IPS-11a (cell line): ENCODE data around the gene CA7.
"Not testable (repeated sequence)": the region's sequence is repeated elsewhere in the genome, so short reads cannot be mapped to it uniquely, and the experiment has no call there.

Experiments
- H3K4me3 ChIP-seq: one replicate; pipeline ENCODE4 v1.5.1; 2013; ENCODE audit warnings: low read depth, low read length, control low read depth

The CA7 gene

DNA sequence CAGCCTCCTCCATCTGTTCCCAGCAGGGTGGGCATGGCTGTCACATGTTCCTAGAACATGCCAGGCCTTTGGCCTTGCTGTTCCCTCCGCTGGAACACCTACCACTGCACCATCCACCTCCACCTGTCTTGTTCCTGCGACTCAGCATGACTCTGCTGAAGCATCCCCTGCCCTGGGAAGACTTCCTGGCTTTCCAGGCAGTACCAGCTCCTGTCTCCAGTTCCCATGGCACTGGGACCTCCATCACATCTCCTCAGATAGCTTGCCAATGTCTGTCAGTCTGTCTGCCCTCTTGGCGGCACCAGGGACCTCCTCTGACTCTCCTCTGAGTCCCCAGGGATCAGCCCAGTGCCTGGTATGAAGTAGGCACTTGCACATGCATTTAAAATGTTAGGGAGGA lies 51.8 kb downstream of the CA7 start:
- no peak overlapping the region for H3K4me3 ChIP-seq

DNA sequence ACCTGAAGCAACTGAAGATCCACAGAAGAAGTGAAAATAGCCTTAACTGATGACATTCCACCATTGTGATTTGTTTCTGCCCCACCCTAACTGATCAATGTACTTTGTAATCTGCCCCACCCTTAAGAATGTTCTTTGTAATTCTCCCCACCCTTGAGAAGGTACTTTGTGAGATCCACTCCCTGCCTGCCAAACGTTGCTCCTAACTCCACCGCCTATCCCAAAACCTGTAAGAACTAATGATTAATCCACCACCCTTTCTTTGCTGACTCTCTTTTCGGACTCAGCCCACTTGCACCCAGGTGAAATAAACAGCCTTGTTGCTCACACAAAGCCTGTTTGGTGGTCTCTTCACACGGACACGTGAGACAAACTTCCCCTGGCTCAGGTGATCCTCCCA lies 52.5 kb downstream of the CA7 start:
- H3K4me3 ChIP-seq, result not testable (repeated sequence)

DNA sequence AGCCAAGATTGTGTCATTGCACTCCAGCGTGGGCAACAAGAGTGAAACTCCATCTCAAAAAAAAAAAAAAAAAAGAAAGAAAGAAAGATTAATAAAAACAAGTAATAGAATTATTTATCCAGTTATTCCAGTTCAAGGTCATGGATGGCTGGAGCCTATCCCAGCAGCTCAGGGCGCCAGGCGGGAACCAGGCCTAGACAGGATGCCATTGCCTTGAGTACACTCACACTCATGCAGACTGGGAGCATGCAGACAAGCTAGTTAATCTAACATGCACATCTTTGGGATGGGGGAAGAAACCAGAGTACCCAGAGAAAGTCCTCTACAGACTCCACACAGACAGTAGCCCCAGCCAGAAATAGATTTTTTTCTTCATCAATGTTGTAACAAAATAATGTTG lies 54.0 kb downstream of the CA7 start:
- no peak overlapping the region for H3K4me3 ChIP-seq

DNA sequence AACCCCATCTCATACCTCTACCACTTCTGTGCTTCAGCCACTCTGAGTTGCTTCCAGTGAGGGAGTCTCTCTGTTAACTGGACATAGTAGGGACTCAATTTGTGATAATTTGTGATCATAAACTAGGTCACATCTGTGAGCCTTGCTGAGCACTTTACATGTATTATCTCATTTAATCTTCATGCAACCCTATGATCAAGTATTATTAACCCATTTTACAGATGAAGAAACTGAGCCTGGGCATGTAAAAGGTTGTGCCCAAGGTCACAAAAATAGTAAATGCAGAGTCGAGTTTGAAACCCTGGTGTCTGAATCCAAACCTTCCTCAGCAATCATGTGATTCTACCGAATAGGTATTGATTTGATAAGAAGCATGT lies 54.7 kb downstream of the CA7 start:
- H3K4me3 ChIP-seq, result no peak overlapping the region

DNA sequence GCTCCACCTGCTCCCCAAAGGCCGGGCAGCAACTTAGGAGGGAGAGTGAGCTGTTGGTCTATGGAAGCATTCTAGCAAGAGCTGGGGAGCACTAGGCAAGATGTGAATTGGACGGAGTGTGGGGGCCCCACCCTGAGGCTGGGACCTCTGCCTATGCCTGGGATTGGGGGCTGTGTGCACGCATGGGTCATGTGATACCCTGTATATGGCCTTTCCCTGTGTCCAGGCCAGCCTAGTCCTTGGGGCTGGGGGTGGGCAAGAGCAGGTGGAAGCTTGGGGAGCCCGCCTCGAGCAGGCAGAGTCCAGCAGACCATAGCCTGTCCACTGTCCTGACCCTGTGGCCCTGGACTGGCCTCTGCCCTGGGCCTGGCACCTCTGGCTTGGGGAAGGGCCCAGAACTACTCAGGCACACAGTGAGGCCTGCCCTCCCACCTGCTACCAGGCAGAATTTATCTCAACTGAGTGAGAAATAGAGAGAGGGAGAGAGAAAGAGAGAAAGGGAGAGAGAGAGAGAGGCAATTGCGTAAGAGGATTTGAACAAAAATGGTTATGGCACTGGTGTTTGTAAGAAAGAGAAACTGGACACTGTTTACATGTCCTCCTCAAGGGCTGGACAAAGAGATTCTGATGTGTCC lies 55.2 kb downstream of the CA7 start:
- H3K4me3 ChIP-seq, result no peak overlapping the region

DNA sequence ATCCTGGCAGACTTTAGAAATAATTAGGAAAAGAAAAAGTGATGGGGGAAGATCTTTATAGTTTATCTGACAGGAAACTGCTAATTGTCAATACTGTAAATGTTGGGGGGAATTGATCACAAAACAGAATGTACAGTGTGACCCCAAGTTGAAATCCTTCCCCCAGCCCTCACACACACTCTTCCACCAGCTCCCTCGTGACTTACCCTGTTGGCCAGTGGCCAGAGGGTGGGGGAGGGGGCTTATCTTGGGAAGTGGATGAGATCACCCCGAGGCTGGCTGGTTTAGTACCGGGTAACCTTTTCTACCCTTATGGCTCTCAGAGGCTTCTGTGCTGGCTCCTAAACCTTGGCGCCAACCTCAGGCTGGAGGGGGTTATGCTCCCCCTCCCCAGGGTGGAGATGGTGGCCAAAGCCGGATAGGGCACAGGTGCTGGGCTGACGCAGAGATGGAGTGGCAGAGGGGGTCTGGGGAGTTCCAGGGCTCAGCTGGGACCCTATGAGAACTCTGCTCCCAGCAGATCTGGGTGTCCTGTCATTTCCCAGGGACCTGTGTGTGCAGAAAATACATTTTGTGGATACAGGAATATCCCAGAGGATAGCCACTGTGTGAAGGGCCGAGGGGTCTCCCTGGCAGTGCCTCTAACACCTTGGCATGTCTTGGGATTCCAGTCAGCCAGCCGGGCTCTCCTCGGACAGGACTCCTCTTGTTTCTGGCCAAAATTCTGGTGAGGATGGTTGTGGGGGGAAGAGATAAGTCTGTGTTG lies 55.9 kb downstream of the CA7 start:
- no peak overlapping the region for H3K4me3 ChIP-seq

DNA sequence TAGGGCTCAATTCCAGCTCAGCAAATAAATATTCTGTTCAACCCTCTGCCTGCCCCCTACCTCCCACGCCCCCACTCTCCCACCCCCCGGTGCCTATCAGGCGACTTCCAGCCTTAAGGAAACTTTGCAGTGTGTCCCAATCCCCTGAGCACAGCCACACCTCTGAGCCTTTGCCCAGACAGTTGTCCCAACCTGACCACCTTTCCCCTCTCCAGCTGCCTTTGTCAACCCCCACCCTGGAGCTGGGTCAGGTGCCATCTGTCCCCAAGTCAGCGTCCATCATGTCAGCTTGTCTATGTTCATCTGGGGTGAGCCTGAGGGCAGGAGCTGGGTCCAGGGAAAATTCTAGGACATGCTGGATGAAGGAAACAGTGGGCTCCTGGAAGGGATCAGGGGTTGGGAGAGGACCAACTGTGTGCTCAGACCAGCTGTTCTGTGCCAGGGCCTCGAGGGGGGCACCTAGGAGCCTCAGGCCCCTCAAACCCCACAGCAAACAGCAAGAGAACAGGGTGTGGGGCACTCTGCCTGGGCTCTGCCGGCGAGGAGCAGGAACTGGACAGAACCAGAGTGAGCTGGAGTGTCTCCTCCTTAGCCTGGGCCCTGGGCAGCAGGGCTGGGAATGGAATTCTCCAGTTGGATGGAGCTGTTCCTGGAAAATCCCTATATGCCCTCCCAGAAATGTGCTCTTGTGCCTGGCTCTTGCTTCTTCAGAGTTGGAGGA lies 56.7 kb downstream of the CA7 start:
- H3K4me3 ChIP-seq, result no peak overlapping the region

DNA sequence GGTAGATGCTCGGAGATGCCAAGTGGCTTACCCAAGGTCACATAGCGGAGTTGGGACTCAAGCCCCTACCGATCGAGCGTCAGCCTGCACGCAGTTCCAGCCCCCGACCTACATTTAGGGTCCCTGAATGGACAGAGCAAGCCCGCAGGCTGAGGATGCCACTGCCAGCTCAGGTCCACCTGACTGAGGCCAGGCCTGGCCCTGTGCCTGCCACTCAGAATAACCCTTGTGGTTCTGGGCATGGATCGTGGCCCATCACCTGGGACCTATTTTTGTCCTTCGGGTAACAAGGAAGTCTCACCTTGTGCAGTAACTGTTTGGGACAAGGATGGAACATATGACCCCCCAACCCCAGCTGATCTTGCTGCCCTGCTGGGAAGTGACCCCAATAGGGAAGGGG lies 57.4 kb downstream of the CA7 start:
- no peak overlapping the region for H3K4me3 ChIP-seq

DNA sequence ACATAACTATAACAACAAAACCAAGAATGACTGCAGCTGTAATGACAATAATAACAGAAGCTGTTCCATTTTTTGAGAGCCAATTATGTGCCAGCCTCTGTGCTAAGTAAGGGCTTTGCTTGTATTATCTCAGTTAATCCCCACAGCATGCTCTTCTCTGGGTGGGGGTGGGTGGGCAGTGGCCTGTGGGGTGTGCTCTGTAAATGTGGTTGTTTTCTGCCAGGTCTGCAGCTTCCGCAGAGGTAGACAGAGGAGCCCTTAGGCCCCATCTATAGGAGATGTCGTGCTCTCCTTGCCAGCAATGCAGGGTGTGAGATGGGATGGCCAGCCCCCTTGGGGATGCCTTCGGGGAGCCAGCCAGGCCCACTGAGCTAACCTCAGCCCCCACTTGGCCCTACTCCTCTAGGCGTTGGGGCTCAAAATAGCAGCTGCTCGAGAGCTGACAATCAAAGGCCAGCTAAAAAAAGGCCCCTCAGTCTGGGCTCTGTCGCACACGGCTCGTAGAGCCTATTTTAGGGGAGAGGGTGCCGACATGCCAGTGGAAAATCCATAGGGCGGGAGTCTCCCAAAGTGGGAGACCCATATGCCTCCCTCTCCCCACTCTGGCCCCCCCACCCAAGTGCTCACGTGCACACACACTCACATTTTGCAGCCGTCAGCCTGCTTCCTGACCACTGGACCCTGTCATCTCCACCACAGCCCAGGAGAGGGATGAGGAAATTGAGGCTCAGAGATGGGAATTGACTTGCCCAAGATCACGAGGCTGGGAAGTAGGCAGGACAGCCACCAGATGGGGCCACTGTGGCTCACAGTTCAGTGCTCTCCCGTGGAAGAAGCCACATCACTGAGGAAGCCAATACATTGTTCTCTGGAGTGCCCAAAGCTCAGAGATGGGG lies 58.7 kb downstream of the CA7 start:
- H3K4me3 ChIP-seq, result no peak overlapping the region
